GM18858 (cell line): Measurements from ENCODE around the gene SERTAD3.
"Not testable (repeated sequence)": the region's sequence is repeated elsewhere in the genome, so short reads cannot be mapped to it uniquely, and the experiment has no call there.

Experiments
- ATAC-seq: cut with Tn5 transposase; IDR thresholded peaks from one replicate; pipeline ENCODE4 v1.9.1; 2021; ENCODE audit not compliant: unreplicated experiment

Gene SERTAD3

DNA sequence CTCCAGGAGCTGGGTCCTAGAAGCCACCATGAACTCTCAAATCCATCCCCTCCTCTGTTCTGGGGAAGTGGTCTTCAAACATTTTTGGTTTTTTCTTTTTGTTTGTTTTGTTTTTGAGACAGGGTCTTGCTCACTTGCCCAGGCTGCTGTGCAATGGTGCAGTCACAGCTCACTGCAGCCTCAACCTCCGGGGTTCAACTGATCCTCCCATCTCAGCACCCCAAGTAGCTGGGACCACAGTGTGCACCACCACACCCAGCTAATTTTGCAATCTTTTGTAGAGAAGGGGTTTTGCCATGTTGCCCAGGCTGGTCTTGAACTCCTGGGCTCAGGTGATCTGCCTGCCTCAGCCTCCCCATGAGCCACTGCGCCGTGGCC, 14.5 kb upstream of the SERTAD3 start:
- no peak for ATAC-seq

DNA sequence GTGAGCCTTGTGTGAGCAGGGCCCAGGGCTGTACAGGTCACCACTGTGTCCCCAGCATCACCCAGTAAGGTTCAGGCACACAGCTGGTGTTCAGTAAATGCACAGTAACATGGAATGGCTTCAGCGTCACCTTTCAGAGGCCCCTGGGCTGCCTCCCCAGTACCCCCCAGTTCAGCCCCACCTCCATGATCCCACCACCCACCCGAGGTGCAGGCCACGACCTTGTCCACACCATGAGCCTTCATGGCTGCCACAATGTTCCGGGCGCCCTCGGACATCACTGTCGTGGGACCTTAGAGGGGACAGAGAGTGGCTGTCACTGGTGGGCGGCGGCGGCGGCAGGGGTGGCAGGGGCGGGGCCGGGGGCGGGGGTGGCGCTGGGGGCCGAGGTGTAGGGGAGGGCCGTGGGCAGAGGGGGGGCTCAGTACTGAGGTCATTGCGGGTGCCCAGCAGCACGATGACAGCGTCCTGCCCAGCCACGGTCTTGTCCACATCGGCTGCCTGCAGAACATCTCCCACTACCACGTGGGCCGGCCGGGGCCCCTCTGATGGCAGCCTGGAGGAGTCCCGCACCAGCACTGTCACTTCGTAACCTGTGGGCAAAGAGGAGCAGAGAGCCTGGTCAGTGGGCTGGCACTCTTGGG, 13.9 kb upstream of the SERTAD3 start:
- ATAC-seq, result no peak

DNA sequence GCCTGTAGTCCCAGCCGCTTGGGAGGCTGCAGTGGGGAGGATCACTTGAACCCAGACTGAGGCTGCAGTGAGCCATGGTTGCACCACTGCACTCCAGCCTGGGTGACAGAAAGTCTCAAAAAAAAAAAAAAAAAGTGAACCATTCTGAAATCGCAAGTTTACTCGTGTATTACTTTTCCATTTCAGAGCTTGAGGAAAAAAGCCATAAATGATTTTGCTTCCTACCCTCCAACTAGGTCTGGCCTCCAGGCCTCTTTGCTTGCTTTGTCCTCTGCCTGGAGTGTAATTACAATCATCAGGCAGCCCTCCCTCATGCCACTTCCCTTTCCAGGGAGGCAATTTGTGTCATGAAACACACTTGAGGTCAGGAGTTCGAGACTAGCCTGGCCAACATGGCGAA, 12.9 kb upstream of the SERTAD3 start:
- ATAC-seq, result no peak

DNA sequence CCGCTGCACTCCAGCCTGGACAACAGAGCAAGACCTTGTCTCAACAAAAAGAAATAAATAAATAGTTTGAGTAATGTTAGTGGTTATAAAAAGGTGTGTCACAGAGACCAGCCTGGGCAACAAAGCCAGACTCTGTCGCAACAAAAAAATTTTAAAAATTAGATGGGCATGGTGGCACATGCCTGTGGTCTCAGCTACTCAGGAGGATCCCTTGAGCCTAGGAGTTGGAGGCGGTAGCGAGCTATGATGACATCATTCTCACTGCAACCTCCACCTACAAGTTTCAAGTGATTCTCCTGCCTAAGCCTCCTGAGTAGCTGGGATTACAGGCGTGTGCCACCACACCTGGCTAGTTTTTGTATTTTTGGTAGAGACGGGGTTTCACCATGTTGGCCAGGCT, 9.8 kb upstream of the SERTAD3 start:
- not testable (repeated sequence) for ATAC-seq

DNA sequence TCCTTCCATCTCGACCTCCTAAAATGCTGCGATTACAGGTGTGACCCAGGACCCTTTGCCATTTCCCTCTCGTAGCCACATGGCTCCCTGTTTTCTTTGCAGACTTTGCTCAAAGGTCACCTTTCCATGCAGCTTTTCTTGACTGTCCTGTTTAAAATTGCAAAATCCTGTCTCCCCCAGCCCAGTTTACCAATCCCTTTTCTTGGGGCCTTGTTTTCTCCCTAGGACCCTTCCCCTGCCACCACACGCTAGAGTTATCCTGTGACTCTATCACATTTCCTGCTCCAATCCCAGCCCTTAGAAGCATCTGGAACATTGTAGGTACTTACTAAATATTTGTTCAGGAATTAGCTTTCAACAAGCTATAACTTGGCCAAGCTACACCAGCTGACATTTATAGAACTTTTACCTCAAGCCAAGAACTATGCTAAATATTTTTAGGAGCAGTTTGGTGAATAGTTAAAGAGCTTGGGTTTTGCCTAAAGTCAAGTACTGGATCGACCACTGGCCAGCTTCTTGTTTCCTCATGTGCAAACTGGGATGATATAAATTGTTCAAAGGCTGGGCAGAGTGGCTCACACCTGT, 9.1 kb upstream of the SERTAD3 start:
- ATAC-seq, result no peak

DNA sequence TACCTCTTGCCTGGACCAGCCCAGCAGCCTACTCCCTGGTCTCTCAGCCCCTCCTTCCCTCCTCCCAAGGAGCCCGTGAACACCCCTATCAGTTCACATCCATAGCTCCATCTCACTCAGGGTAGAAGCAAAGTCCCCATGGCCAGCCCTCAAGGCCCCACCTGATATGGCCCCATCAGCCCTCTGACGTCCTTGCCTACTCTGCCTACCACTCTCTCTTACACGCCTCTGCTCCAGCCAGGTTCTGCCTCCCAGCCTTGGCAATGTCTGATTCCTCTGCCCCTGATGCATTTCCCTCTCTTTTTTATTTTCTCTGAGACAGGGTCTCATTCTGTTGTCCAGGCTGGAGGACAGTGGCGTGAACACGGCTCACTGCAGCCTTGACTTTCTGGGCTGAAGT, 7.9 kb upstream of the SERTAD3 start:
- no peak for ATAC-seq

DNA sequence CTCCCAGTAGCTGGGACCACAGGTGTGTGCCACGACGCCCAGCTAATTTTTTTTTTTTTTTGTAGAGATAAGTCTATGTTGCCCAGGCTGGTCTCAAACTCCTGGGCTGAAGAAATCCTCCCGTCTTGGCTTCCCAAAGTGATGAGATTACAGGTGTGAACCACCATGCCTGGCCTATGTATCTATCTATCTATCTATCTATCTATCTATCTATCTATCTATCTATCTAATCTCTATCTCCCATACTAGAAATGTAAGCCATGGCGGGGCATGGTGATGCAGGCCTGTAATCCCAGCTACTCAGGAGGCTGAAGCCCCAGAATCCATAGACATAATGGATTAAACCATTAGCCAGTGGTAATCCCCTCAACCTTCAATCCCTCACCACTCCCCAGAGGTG, 6.5 kb upstream of the SERTAD3 start:
- ATAC-seq, result no peak

DNA sequence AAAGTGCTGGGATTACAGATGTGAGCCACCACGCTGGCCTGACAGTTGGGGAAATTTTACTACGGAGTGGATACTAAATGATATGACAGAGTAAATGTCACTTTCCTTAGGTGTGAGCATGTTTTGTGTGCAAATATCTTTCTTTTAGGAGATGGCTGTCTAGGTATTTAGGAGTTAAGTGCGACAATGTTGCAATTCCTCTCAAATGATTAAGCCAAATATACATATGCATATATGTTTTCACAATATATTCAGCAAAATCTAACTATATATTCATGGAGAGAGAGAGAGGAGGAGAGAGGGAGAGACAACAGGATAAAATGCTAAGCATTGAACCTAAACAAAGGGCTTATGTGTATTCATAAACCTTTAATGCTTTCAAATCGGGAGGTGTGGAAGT, 5.4 kb upstream of the SERTAD3 start:
- no peak for ATAC-seq

DNA sequence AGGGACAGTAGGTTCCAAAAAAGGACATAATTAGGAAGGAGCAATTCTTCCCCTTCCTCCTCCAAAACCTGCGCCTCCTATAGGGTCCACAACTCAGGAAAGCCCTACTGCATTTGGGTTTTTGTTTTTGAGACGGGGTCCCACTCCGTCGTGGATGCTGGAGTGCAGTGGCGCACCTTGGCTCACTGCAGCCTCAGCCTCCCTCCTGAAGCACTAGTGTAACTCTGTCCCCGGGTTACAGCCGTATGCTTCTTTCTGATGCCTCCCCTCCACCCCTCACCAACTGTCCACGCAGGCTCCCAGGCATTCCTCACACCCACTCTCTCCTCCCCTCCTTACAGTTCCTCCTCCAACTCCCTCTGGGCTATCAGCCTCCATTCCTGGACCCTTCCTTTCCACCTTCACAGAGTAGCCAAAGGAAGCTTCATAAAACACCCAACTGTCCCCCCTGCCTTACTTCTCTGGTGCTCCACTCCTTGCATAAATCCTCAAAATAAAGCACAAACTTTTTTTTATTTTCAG, 2.2 kb upstream of the SERTAD3 start:
- no peak for ATAC-seq

DNA sequence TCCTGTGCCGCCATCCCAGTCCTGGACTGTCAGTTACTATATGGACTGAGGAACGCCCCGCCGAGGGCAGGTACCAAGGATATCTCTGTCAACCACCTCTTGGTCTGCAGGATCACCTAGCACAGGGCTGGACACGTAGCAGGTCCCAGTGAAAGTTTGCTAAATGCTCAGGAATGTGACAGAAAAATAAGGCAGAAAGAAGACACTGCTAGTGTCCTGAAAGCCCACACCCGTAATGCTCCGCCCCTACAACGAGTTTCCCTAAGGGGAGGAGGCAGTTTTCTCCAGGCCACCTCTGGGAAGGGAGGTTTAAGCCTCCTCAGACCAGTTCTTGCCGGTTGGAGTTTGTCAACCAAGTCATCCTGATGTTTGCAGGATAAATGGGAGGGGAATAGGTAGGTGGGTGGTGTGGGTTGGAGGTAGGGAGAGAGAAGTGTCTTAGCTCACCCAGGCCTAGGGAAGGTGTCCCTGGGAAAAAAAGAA, 1.7 kb upstream of the SERTAD3 start:
- no peak for ATAC-seq

DNA sequence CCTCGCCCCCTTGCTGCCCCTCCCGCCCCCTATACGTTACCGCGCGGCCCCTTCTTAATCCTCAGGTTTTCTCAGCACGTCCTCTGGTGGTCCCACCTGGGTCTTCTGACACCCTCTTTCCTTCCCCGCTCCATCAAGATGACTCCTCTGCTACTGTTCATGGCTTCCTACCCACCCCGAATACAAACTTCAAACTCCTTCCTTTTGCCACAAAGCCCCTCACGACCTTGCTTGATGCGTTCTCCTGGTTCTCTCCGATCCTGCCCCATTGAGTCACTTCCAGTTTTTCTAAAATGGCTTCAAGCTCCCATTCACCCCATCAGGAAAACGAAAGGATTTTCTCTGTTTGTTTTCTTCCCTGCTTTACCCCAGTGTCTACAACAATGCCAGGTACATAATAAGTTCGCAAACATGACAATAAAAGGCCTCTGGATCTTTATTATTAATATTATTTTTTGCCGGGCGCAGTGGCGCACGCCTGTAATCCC, 734 bp upstream of the SERTAD3 start:
- ATAC-seq, result no peak

DNA sequence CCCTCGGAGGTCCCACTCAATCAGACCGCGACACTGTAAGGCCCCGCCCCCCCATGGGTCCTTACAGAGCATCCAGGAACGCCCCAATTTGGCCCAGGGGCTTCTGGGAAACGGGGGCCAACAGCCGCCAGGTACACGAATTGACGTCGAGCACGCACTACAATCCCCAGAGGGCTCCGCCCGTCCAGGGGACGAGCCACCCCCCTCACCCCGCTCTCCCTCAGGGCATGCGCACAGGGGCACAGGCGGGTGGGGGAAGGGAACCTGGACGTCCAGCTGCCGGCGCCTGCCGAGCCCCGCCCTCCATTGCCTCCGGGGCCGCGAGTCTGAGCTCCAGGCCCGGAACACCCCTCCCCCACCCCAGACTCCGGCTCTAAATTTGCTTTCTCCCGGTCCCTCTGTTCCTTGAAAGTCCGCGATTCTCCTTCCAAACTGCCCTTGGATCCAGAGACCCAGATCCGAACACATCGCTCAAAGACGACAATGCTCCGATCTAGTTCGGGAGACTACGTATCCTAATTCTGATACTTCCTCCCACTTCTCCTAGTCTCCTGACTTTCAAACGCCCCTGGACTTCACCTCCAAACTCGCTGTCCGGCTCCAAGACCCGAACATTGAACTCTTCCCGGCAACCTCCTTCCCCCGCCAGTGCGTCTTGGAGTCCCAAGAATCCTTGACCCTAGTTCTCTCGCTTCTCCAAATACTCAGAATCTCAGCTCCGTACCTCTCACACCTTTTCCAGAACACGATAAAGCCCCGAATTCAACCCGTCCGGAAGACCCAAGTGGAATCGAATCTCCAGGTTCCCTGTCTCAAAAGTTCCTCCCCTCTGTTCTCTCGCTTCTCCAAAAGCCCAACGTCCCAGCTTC, 770 bp downstream of the SERTAD3 start:
- peak; percentile 49 for ATAC-seq

DNA sequence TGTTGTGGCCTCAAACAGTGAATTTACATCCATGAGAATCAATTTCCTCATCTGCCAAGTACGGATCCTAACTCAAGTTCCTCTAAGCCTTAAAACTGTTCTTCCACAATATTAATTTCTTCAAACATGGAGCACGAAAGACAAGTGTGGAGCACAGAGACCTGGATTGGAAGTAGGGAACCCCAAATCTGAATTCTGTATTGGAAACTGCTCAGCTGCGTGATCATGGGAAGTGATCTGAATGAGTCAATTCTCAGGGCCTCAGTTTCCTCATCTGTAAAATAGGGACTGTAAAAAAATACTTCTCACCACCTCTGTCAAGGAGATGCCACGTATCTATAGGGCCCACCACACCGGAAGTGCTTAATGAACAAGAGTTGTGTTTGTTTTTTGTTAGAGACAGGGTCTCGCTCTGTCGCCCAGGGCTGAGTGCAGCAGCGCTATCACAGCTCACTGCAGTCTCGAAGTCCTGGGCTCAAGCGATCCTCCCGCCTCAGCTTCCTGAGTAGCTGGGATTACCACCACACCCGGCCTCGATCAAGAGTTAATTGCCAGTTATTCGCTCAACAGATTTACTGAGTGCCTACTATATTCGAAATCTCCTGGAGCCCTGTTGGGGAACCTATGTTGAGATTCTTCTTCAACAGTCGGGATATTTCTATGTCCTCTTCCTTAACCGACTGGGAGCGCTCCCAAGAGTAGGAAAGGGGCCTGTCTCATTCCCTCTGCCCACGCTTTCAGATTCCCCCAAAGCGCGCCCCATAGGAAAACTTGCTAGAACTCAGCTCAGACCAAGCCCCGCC, 1.6 kb downstream of the SERTAD3 start:
- no peak for ATAC-seq

DNA sequence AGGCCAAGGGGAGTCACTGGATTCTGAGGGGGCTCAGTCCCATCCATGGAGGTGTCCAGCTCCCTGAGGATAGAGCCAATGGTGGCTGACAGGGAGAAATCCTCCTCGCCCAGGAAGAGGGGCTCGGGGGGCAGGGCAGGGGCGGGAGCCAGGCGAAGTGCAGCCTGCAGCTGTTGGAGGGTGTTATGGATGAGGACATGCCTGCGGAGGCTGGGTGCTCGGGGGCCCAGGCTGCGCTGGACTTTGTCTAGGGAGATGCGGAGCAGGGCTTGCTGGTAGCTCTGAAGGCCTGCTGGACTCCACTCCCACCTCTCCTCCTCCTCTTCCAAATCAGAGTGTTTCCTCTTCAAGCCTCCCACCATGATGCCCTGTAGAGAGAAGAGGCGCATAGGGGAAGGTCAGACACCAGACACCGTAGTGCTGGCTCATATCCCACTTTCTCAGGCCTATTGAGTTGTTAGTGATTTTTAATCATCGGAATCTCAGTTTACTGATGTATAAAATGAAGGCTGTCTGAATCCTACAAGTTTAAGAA, 2.3 kb downstream of the SERTAD3 start:
- ATAC-seq, result no peak

DNA sequence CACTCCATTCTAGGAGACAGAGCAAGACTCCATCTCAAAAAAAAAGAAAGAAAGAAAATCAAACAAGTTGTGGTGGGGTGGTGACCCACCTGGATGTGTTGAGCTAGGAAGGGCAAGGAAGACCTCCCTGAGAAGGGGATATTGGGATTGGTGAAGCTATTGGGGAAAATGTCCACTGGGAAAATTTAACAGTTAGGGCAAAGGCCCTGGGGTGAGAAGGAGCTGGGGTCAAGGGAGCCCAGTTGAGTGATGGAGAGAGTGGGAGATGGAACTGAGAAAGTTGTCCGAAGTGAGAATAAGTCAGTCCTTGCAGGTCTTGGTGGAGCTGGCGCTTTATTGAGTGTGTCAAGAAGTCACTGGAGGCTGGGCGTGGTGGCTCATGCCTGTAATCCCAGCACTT, 5.9 kb downstream of the SERTAD3 start:
- no peak for ATAC-seq

DNA sequence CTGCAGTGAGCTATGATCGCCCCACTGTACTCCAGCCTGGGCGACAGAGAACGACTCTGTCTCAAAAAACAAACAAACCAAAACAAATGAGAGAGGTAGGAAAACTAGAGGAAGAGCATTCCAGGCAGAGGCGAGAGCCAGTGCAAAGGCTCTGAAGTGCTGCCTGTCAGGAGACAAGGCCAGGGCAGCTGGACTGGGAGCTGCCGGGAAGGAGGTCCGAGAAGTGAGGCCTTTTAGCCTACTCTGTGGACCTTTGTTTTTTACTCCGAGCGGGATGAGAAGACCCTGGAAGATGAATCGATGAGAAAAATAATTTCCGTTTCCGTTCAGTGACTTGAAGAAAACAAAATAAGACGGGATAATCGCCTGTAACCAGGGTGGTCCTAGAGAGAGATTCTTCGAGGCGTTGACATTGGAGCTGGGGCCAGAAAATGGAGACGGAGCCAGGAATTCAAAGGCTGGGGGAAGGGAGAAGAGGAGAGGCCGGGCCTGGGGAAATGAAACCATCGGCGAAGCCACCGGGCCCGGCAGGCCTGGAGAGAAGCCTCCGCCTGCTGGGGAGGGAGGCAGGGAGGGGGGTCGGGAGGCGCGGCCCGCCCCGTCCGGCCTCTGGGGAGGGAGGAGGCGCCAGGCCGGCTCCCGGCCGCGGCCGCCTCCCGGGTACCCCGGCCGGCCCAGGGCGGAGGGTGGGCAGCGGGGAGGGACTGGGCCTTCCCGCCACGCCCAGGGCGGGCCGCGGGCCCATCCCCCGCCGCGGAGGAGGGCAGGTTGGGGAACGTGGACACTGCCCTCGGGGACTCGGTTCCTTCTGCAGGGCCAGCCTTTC, 10.5 kb downstream of the SERTAD3 start:
- ATAC-seq, result no peak

DNA sequence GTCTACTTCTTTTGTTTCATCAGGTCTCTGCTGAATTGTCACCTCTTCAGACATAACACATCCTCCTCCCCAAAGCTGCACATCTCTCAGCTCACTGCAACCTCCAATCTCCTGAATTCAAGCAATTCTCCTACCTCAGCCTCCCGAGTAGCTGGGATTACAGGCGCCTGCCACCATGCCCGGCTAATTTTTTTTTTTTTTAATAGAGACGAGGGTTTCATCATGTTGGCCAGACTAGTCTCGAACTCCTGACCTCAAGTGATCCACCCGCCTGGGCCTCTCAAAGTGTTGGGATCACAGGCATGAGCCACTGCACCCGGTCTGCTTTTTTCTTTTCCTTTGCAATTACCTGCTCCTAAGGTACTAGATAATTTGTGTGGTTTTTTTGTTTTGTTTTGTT, 11.4 kb downstream of the SERTAD3 start:
- not testable (repeated sequence) for ATAC-seq

DNA sequence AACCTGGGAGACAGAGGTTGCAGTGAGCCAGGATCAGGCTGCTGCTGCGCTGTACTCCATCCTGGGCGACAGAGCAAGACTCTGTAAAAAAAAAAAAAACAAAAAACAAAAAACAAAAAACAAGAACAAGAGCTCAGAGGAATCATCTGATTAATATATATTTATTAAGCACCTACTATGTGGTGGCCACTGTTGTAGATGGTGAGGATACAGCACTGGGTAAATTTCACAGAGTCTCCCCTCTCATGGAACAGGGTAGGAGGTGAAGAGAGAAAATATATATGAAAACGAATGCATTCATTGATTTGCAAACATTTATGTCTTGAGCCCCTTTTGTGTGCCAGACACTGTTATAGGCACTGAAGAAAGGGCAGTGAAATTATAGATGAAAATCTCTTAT, 12.4 kb downstream of the SERTAD3 start:
- ATAC-seq, result no peak

DNA sequence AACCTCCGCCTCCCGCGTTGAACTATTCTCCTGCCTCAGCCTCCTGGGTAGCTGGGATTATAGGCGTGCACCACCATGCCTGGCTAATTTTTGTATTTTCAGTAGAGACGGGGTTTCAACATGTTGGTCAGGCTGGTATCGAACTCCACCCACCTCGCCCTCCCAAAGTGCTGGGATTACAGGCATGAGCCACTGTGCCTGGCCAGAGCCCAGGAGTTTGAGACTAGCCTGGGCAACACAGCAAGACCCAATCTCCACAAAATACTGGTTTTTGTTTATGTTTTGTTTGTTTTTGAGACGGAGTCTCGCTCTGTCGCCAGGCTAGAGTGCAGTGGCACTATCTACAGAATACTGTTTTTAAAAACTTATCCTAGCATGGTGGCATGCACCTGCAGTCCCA, 13.9 kb downstream of the SERTAD3 start:
- not testable (repeated sequence) for ATAC-seq

DNA sequence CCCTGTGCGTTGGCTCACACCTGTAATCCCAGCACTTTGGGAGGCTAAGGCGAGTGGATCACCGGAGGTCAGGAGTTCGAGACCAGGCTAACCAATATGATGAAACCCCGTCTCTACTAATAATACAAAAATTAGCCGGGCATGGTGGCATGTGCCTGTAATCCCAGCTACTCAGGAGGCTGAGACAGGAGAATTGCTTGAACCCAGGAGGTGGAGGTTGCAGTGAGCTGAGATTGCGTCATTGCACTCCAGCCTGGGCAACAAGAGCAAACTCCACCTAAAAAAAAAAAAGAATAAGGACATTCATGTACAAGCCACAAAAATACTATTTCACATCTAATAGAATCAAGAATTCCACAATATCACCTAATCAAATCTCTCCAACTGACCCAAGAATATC, 15.9 kb downstream of the SERTAD3 start:
- not testable (repeated sequence) for ATAC-seq
